GM18505 (cell line): ENCODE results near the gene RCAN3.
"Not testable (repeated sequence)": the region's sequence is repeated elsewhere in the genome, so short reads cannot be mapped to it uniquely, and the experiment has no call there.

Source experiments
- ATAC-seq: cut with Tn5 transposase; IDR thresholded peaks from one replicate; pipeline ENCODE4 v1.9.1; 2021; ENCODE audit not compliant: unreplicated experiment
- POLR2A ChIP-seq: IDR thresholded peaks from 4 replicates; pipeline ENCODE4 v1.6.1; 2011; ENCODE audit warnings: borderline replicate concordance; ENCODE audit not compliant: insufficient read depth, insufficient read length; ENCODE audit errors: extremely low read depth

RCAN3 gene

DNA sequence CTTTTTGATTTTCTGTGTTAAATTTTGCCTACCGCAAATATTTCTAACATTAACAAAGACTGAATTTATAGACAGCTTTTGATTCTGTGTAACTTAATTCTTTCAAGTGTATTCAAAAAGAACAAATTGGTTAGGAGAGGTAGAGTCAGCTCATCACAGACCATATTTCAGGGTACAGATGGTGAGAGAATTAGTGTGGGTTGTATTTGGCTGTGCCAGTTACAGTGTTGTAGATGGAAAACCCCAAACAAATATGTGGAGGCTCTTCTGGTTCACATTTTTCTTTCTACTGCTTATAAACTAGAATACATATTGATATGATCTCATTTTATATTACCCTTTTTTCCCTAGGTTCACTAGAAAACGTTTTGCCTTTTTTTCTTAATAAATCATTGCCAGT is 11.1 kb downstream of the RCAN3 start:
- TF ChIP-seq POLR2A = no peak
- no peak for ATAC-seq

- no peak for ATAC-seq
- no peak for TF ChIP-seq POLR2A
Measured at GRCh38 chr1:24514946-24515345, 12.3 kb downstream of the RCAN3 start.

DNA sequence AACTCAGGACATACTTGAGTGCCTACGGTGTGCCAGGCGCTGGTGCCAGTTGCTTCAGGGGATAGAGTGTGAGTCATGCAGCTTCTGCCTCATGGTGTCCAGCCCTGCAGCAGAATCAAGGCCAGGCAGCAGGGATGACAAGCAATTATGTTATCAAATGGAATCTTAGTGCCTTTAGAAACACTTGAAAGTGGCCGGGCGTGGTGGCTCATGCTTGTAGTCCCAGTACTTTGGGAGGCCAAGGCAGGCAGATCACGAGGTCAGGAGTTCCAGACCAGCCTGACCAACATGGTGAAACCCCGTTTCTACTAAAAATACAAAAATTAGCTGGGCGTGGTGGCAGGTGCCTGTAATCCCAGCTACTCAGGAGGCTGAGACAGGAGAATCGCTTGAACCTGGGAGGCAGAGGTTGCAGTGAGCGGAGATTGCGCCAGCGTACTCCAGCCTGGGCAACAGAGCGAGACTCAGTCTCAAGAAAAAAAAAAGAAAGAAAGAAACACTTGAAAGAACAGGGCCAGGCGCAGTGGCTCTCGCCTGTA is 13.1 kb downstream of the RCAN3 start:
- ATAC-seq = not testable (repeated sequence)

DNA sequence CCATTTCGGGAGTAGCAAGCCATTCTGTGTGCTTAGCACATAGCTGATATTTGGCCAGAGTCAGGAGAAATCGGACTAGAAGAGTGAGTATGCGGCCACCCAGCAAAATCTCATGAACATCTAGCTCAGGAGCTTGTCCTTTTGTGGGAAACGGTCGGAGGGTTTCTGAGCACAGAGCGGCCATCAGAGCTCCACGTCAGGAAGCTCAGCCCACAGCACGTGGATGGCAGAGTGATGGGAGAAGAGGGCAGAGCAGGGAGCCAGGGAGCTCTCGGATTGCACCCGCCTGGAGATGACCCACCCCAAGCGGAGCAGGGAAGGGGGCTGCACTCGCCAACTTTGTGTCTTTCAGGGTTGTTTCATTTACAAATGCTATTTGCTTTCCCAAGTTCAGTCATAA is 13.9 kb downstream of the RCAN3 start:
- no peak for ATAC-seq
- no peak for TF ChIP-seq POLR2A

DNA sequence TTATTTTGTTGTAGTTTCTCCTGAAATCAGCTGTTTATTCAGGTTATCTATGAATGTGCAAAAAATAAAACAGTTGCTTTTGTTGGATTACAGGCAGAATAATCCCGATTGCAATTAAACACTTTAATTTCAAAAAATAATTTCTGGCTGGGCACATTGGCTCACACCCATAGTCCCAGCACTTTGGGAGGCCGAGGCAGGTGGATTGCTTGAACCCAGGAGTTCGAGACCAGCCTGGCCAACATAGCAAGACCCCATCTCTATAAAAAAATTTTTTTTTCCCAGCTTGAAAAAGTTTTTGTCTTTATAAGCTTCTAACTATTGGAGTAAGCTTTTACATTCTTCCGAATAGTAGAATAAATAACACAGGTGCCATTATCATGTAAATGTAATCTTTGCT is 15.3 kb downstream of the RCAN3 start:
- no peak for ATAC-seq
- TF ChIP-seq POLR2A = no peak

- ATAC-seq = not testable (repeated sequence)
Measured at GRCh38 chr1:24520282-24520681, 17.6 kb downstream of the RCAN3 start.

- no peak for ATAC-seq
- TF ChIP-seq POLR2A = no peak
Measured at GRCh38 chr1:24525606-24526005, 23.0 kb downstream of the RCAN3 start.

DNA sequence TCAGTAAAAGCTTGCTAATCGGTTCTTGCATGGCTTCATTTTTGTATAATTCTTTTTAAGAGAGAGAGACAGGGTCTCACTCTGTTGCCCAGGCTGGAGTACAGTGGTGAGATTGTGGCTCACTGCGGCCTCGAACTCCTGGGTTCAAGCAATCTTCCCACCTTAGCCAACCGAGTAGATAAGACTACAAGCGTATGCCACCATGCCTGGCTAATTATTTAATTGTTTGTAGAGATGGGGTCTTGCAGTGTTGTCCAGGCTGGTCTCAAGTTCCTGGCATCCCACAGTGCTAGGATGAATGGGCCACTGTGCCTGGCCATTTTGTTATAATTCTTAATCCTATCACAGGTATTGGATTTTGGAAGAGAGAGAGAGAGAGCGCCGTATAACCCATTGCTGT is 23.4 kb downstream of the RCAN3 start:
- ATAC-seq = no peak

GRCh38 chr1:24526940-24527542 is 24.4 kb downstream of the RCAN3 start:
- no peak for ATAC-seq
- TF ChIP-seq POLR2A = no peak

More for the DNA sequence above, 23.4 kb downstream of the RCAN3 start:
- no peak for TF ChIP-seq POLR2A

GRCh38 chr1:24528744-24529143 is 26.1 kb downstream of the RCAN3 start:
- no peak for ATAC-seq
- TF ChIP-seq POLR2A = no peak

DNA sequence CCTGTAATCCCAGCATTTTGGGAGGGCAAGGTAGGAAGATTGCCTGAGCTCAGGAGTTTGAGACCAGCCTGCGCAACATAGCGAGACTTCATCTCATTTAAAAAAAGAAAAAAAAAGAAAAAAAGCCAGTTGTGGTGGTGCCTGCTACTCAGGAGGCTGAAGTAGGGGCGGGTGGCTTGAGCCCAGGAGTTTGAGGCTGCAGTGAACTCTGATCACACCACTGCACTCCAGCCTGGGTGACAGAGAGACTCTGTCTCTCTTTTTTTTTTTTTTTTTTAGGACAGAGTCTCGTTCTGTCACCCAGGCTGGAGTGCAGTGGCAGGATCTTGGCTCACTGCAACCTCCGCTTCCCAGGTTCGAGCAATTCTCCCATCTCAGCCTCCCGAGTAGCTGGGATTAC is 26.7 kb downstream of the RCAN3 start:
- not testable (repeated sequence) for ATAC-seq

- no peak for TF ChIP-seq POLR2A
- no peak for ATAC-seq
Measured at GRCh38 chr1:24535021-24535424, 32.4 kb downstream of the RCAN3 start.

DNA sequence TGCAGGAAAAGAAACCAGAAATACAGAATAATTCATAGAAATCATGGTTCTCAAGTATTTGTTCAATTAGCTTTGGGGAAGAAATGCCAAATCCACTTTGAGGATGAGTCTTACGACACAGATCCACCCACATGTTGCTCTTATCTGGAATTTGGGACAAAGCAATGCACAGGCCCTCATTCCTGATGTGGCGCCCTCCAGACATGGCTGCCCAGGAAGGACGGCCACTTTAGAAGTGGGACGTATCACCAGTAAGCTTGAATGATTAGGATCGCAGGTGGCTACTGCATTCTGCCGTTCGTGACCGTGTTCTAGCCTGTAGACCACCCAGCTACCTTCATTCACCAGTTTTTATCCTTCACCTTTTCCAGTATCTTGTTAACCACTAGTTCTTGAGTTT is 33.1 kb downstream of the RCAN3 start:
- ATAC-seq = no peak
- TF ChIP-seq POLR2A = no peak

DNA sequence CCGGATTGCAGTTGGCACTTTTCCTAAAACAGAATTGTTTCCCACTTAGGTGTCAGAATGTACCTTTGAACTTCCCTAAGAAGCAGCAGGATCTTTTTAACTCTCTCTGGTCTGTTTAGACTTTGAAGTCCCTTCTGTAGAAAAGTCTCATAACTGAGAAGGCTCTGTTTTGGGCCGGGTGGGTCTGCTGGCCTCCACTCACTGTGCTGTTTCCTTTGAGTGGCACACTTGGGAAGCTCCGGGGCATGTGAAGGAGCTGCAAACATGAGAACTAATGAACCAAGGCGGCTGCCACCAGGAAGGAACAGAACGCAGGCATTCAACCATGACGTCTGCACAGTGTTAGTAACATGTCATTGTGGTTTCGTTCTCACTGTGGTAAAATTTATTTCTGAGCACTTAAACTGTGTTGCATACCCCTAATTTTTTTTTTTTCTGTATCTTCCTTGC is 33.8 kb downstream of the RCAN3 start:
- no peak for ATAC-seq
- no peak for TF ChIP-seq POLR2A
